Measurements from ENCODE around the gene VPS13C.

GRCh38 chr15:61974759-61975158, 85.5 kb downstream of the VPS13C start:
- TF ChIP-seq REST (IDR thresholded peaks at IDR 0.05; ENCODE audit: low read depth) (no peak), CEBPB (IDR thresholded peaks at IDR 0.05; ENCODE audit: low read depth) (no peak), CTCF (IDR thresholded peaks at IDR 0.05 in 2 of 3, conservative IDR thresholded peaks at IDR 0.05 in 1 of 3; ENCODE audit: borderline replicate concordance in 1 of 3, insufficient read depth in 1 of 3, low read depth in 2 of 3, low read length in 2 of 3) (no peak), POLR2AphosphoS5 (IDR thresholded peaks at IDR 0.05; ENCODE audit: low read depth, low read length) (no peak), EZH2phosphoT487 (IDR thresholded peaks at IDR 0.05; ENCODE audit: borderline replicate concordance) (no peak), SP1 (IDR thresholded peaks at IDR 0.05; ENCODE audit: low read depth) (no peak), POLR2A (IDR thresholded peaks at IDR 0.05; ENCODE audit: borderline replicate concordance, extremely low read depth, insufficient read depth, insufficient read length) (no peak), ZBTB33 (IDR thresholded peaks at IDR 0.05; ENCODE audit: extremely low read depth, insufficient replicate concordance, low read length) (no peak), EGR1 (IDR thresholded peaks at IDR 0.05; ENCODE audit: low read depth) (no peak), JUND (IDR thresholded peaks at IDR 0.05) (no peak; the same call in 1 of the 2 replicates)
